PFSK-1 (cell line): ENCODE measurements around the gene SYCP2.

Experiments
- FOXP2 ChIP-seq: optimal IDR thresholded peaks from 2 replicates; pipeline ENCODE3; 2011; ENCODE audit warnings: borderline replicate concordance, control low read depth, inconsistent platforms; ENCODE audit not compliant: insufficient read depth; ENCODE audit errors: extremely low read length, extremely low read depth
- POLR2AphosphoS5 ChIP-seq: IDR thresholded peaks from 2 replicates; pipeline ENCODE4 v1.6.1; 2012; ENCODE audit warnings: low read depth, mild to moderate bottlenecking, control low read depth, low read length, moderate library complexity
- REST ChIP-seq, 2 experiments: IDR thresholded peaks; 2 replicates each; pipeline versions ENCODE4 v1.6.1 to v1.8.0; 2011 to 2012; ENCODE audit warnings: low read depth in 2 of 2, low read length in 2 of 2, control low read depth in 1 of 2, inconsistent platforms in 1 of 2, mild to moderate bottlenecking in 1 of 2, moderate library complexity in 1 of 2; ENCODE audit not compliant: insufficient read depth in 1 of 2
- SIN3A ChIP-seq: IDR thresholded peaks from 2 replicates; pipeline ENCODE4 v1.6.1; 2012; ENCODE audit warnings: mild to moderate bottlenecking, low read length, moderate library complexity, borderline replicate concordance; ENCODE audit not compliant: insufficient read depth
- TAF1 ChIP-seq: IDR thresholded peaks from 2 replicates; pipeline ENCODE4 v1.6.1; 2012; ENCODE audit warnings: low read length, control low read depth, borderline replicate concordance; ENCODE audit not compliant: insufficient read depth

SYCP2 gene

GRCh38 chr20:59845472-59845871 lies 88.0 kb downstream of the SYCP2 start:
- TF ChIP-seq SIN3A (no peak), REST (IDR thresholded peaks at IDR 0.05; ENCODE audit: insufficient read depth in 1 of 2, low read depth in 2 of 2, low read length in 2 of 2) (no peak), TAF1 (no peak), FOXP2 (no peak), POLR2AphosphoS5 (no peak)

GRCh38 chr20:59839400-59839799 lies 94.0 kb downstream of the SYCP2 start:
- TF ChIP-seq TAF1 (no peak), POLR2AphosphoS5 (no peak), SIN3A (no peak), FOXP2 (no peak), REST (IDR thresholded peaks at IDR 0.05; ENCODE audit: insufficient read depth in 1 of 2, low read depth in 2 of 2, low read length in 2 of 2) (no peak)

- TF ChIP-seq SIN3A = no peak
- no peak for TF ChIP-seq POLR2AphosphoS5
- TF ChIP-seq FOXP2 = no peak
- TF ChIP-seq TAF1 = no peak
- TF ChIP-seq REST (IDR thresholded peaks at IDR 0.05; ENCODE audit: insufficient read depth in 1 of 2, low read depth in 2 of 2, low read length in 2 of 2) = no peak
Observed at GRCh38 chr20:59837623-59838394, 95.6 kb downstream of the SYCP2 start.

- TF ChIP-seq TAF1 (no peak), REST (IDR thresholded peaks at IDR 0.05; ENCODE audit: insufficient read depth in 1 of 2, low read depth in 2 of 2, low read length in 2 of 2) (no peak), FOXP2 (no peak), SIN3A (no peak), POLR2AphosphoS5 (no peak)
Observed at GRCh38 chr20:59836767-59837166, 96.7 kb downstream of the SYCP2 start.
